C4-2B (cell line): ENCODE results near the gene CCDC69.

Experiments
- CTCF ChIP-seq: fragments of 450-650 bp; conservative IDR thresholded peaks from 2 replicates; pipeline ENCODE4 v1.5.1; 2017; ENCODE audit warnings: mild to moderate bottlenecking
- ZFX ChIP-seq: fragments of 450-650 bp; IDR thresholded peaks from 2 replicates; pipeline ENCODE4 v1.6.1; 2017

- no peak for TF ChIP-seq CTCF
- peak; percentile 41; the same call in 1 of the 2 replicates for TF ChIP-seq ZFX
These were observed 66.2 kb downstream of the CCDC69 start, which contains the start of gene ANXA6 for GRCh38 chr5:151157426-151158286.
